NB4 (cell line): ENCODE data around the gene CDX2.

Experiments
- DNase-seq: peaks from one replicate; pipeline ENCODE4 v3.0.0; 2010; ENCODE audit warnings: low read depth
- H3K4me3 ChIP-seq: one replicate; pipeline ENCODE4 v1.5.1; 2011; ENCODE audit warnings: mild to moderate bottlenecking, low read depth, low read length, moderate library complexity
- MYC ChIP-seq: IDR thresholded peaks from 2 replicates; pipeline ENCODE4 v1.6.1; 2011; ENCODE audit warnings: low read depth, low read length
- POLR2A ChIP-seq: IDR thresholded peaks from 2 replicates; pipeline ENCODE4 v1.6.1; 2011; ENCODE audit warnings: mild to moderate bottlenecking; ENCODE audit not compliant: insufficient read length; ENCODE audit errors: extremely low read depth
- TF ChIP-seq, protein P1 (sequence below): IDR thresholded peaks from one replicate; pipeline ENCODE4 v1.5.1; 2012; ENCODE audit warnings: low read depth, low read length
- TF ChIP-seq, protein P2 (sequence below): IDR thresholded peaks from 2 replicates; pipeline ENCODE4 v1.6.1; 2011; ENCODE audit warnings: low read depth, low read length

CDX2 gene

GRCh38 chr13:27911521-27911920, 57.6 kb downstream of the CDX2 start:
- no peak overlapping the region for H3K4me3 ChIP-seq
- no peak for DNase-seq
- TF ChIP-seq, protein P1, sequence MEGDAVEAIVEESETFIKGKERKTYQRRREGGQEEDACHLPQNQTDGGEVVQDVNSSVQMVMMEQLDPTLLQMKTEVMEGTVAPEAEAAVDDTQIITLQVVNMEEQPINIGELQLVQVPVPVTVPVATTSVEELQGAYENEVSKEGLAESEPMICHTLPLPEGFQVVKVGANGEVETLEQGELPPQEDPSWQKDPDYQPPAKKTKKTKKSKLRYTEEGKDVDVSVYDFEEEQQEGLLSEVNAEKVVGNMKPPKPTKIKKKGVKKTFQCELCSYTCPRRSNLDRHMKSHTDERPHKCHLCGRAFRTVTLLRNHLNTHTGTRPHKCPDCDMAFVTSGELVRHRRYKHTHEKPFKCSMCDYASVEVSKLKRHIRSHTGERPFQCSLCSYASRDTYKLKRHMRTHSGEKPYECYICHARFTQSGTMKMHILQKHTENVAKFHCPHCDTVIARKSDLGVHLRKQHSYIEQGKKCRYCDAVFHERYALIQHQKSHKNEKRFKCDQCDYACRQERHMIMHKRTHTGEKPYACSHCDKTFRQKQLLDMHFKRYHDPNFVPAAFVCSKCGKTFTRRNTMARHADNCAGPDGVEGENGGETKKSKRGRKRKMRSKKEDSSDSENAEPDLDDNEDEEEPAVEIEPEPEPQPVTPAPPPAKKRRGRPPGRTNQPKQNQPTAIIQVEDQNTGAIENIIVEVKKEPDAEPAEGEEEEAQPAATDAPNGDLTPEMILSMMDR = no peak
- TF ChIP-seq POLR2A (no peak), MYC (no peak)
- TF ChIP-seq, protein P2, sequence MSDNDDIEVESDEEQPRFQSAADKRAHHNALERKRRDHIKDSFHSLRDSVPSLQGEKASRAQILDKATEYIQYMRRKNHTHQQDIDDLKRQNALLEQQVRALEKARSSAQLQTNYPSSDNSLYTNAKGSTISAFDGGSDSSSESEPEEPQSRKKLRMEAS = no peak
